Activated T-helper 9 cell treated with anti-CD3 and anti-CD28 coated beads, Interleukin-2, amount 50 U/mL, for 16 hours (primary cell): Measurements from ENCODE around the gene ADAMTS2.

Experiments
- DNase-seq: peaks from one replicate; pipeline ENCODE4 v3.0.0-alpha.2; 2020; ENCODE audit warnings: low read depth

Gene ADAMTS2

GRCh38 chr5:179254638-179255271 is 90.5 kb downstream of the ADAMTS2 start:
- no peak for DNase-seq

- DNase-seq: no peak
Measured at GRCh38 chr5:179253730-179254129, 91.5 kb downstream of the ADAMTS2 start.

GRCh38 chr5:179251276-179251969 is 93.8 kb downstream of the ADAMTS2 start:
- DNase-seq: no peak

GRCh38 chr5:179250561-179251225 is 94.6 kb downstream of the ADAMTS2 start:
- DNase-seq: no peak

GRCh38 chr5:179246227-179246626 is 99.0 kb downstream of the ADAMTS2 start:
- DNase-seq: no peak

- no peak for DNase-seq
Measured at GRCh38 chr5:179245031-179245430, 100.2 kb downstream of the ADAMTS2 start.

- no peak for DNase-seq
Measured at GRCh38 chr5:179244044-179244443, 101.2 kb downstream of the ADAMTS2 start.

- no peak for DNase-seq
Measured at GRCh38 chr5:179243333-179243732, 101.9 kb downstream of the ADAMTS2 start.

GRCh38 chr5:179242676-179243075 is 102.6 kb downstream of the ADAMTS2 start:
- DNase-seq: no peak

GRCh38 chr5:179241764-179242370 is 103.4 kb downstream of the ADAMTS2 start:
- DNase-seq: no peak

- no peak for DNase-seq
Measured at GRCh38 chr5:179241175-179241574, 104.1 kb downstream of the ADAMTS2 start.

- DNase-seq: no peak
Measured at GRCh38 chr5:179240561-179240960, 104.7 kb downstream of the ADAMTS2 start.

GRCh38 chr5:179239256-179240135 is 105.8 kb downstream of the ADAMTS2 start:
- no peak for DNase-seq

- no peak for DNase-seq
Measured at GRCh38 chr5:179238628-179238970, 106.7 kb downstream of the ADAMTS2 start.

GRCh38 chr5:179237770-179238627 is 107.3 kb downstream of the ADAMTS2 start:
- DNase-seq: no peak

- no peak for DNase-seq
Measured at GRCh38 chr5:179235416-179236400, 109.6 kb downstream of the ADAMTS2 start.

- DNase-seq: no peak
Measured at GRCh38 chr5:179234563-179235135, 110.6 kb downstream of the ADAMTS2 start.

- no peak for DNase-seq
Measured at GRCh38 chr5:179233909-179234562, 111.2 kb downstream of the ADAMTS2 start.
